Tibial nerve (tissue), 4 donors: ENCODE measurements around the gene CACHD1. TPM values are rescaled to one million over a fixed set of nuclear protein-coding genes. Genes with fewer than 3 reads are reported as not detected.

Experiments used
- DNase-seq, 2 donors: peaks; one replicate each; pipeline ENCODE4 v3.0.0-alpha.2; 2019; ENCODE audit warnings: low spot score in 2 of 2
- H3K27ac ChIP-seq, 4 donors: fragments of 200-600 bp; sonication (generic) in 3 of 4; one replicate each; pipeline ENCODE4 v1.5.1; 2017 to 2019; ENCODE audit warnings: mild to moderate bottlenecking in 1 of 4
- H3K27me3 ChIP-seq, 2 donors: fragments of 200-600 bp; sonication (generic) in 1 of 2; one replicate each; pipeline versions ENCODE4 v1.5.1 to v1.6.0; 2017 to 2019
- H3K36me3 ChIP-seq, 3 donors: fragments of 200-600 bp; sonication (generic); one replicate each; pipeline ENCODE4 v1.5.1; 2018 to 2019
- H3K4me1 ChIP-seq, 4 donors: fragments of 200-600 bp; sonication (generic) in 3 of 4; one replicate each; pipeline ENCODE4 v1.5.1; 2017 to 2019
- H3K4me3 ChIP-seq, 4 donors: fragments of 200-600 bp; sonication (generic) in 3 of 4; one replicate each; pipeline ENCODE4 v1.5.1; 2017 to 2019; ENCODE audit warnings: mild to moderate bottlenecking in 1 of 4, moderate library complexity in 1 of 4
- H3K9me3 ChIP-seq, 4 donors: fragments of 200-600 bp; sonication (generic) in 3 of 4; one replicate each; pipeline ENCODE4 v1.5.1; 2017 to 2019
- CTCF ChIP-seq, 5 experiments: fragments of 200-600 bp in 3 of 5; fragments of 450-650 bp in 2 of 5; sonication (generic) in 3 of 5; IDR thresholded peaks; one replicate each; pipeline ENCODE4 v1.5.1; 2016 to 2019; ENCODE audit warnings: antibody characterized with exemption in 5 of 5, mild to moderate bottlenecking in 3 of 5, moderate library complexity in 2 of 5
- EP300 ChIP-seq, 2 donors: sonication (generic); formaldehyde crosslinking; IDR thresholded peaks; one replicate each; pipeline ENCODE4 v1.6.1; 2017; ENCODE audit warnings: antibody characterized with exemption in 2 of 2, mild to moderate bottlenecking in 1 of 2
- POLR2A ChIP-seq, 2 donors: fragments of 450-650 bp; IDR thresholded peaks; one replicate each; pipeline ENCODE4 v1.6.1; 2017; ENCODE audit warnings: antibody characterized with exemption in 2 of 2, mild to moderate bottlenecking in 2 of 2, moderate library complexity in 2 of 2
- WGBS, 2 donors: methylation state at CpG; one replicate each; pipeline ENCODE4 v1.1.5; 2018; 5-methylcytosine and 5-hydroxymethylcytosine counted together
- total RNA-seq, 4 donors: library from RNA; depleted of rRNA; stranded (reverse); fragments of >200 nt; gene quantifications; one replicate each; pipeline ENCODE4 v1.1.0, GENCODE V29; 2016

Gene CACHD1
- total RNA-seq, 4 donors from 2014 or later = 7.4 to 15.9 (median 10.0) TPM

GRCh38 chr1:64680599-64680998 lies 210.7 kb downstream of the CACHD1 start:
- TF ChIP-seq EP300 (IDR thresholded peaks at IDR 0.05) = no peak
- TF ChIP-seq POLR2A (IDR thresholded peaks at IDR 0.05) = no peak
- TF ChIP-seq CTCF (IDR thresholded peaks at IDR 0.05) = no peak
- Histone ChIP-seq H3K36me3 (peaks cover 0 to 11% (median 0%) of the 10 kb centered on the region in 3 donors), H3K4me3 (no peak overlapping the region), H3K27me3 (no peaks in the 10 kb centered on the region), H3K27ac (no peak overlapping the region), H3K9me3 (no peaks in the 10 kb centered on the region), H3K4me1 (peaks cover 0 to under 1% (median 0%) of the 10 kb centered on the region in 4 donors)
- DNase-seq = no peak
- WGBS, 2 donors = 86 to 98% methylated on average over 2 of the region's 2 CpGs

GRCh38 chr1:64681043-64681442 lies 211.1 kb downstream of the CACHD1 start:
- H3K9me3 ChIP-seq = no peaks in the 10 kb centered on the region
- H3K27me3 ChIP-seq = no peaks in the 10 kb centered on the region
- H3K36me3 ChIP-seq = peaks cover 0 to 11% (median 0%) of the 10 kb centered on the region in 3 donors
- H3K27ac ChIP-seq = no peak overlapping the region
- DNase-seq = no peak
- TF ChIP-seq POLR2A (IDR thresholded peaks at IDR 0.05) (no peak), EP300 (IDR thresholded peaks at IDR 0.05) (no peak), CTCF (IDR thresholded peaks at IDR 0.05) (no peak)
- no peaks in the 10 kb centered on the region for H3K4me1 ChIP-seq
- H3K4me3 ChIP-seq = no peak overlapping the region
- WGBS, 2 donors = 84 to 90% methylated on average over 5 of the region's 5 CpGs

DNA sequence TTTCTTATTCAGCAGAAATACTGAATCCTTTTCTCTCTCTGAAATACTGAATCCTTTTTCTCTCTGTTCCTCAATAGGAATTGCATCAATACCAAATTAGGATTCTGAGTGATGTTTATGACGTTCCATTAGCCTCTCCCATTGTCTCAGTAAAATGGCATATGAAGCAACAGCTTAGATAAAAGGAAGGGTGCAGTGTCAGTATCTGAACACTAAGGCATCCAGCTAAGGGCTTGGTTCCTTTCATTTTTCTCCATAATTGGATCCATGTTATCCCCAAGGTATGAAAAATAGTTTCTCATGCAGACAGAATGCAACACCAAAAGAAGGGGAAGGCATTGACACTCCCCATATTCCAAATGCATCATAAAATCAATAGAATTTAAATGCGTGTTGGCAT lies 213.5 kb downstream of the CACHD1 start:
- Histone ChIP-seq H3K4me3 (no peak overlapping the region), H3K27me3 (no peaks in the 10 kb centered on the region), H3K36me3 (peaks cover 0 to 11% (median 0%) of the 10 kb centered on the region in 3 donors), H3K9me3 (no peaks in the 10 kb centered on the region), H3K27ac (no peak overlapping the region), H3K4me1 (peaks cover 0 to 8% (median 0%) of the 10 kb centered on the region in 4 donors)
- TF ChIP-seq CTCF (IDR thresholded peaks at IDR 0.05) (no peak), POLR2A (IDR thresholded peaks at IDR 0.05) (no peak), EP300 (IDR thresholded peaks at IDR 0.05) (no peak)
- 69 to 70% methylated on average over 2 of the region's 2 CpGs for WGBS, 2 donors
- DNase-seq = no peak

DNA sequence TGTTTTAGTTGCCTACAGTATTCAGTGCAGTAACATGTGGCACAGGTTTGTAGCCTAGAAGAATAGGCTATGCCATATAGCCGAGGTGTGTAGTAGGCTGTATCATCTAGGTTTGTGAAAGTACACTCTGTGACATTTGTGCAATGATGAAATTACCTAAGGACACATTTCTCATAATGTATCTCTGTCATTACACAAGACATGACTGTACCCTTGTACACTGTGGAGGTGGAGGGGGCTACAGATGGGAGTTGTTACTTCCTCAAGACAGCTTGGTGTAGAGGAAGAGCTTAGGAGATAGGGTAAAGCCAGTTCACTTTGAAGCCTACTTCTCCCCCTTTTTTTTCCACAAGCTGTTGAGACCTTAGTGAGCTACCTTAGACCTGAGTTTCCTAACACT lies 215.3 kb downstream of the CACHD1 start:
- 91 to 94% methylated on average over 1 of the region's 1 CpG for WGBS, 2 donors
- no peak for DNase-seq
- TF ChIP-seq POLR2A (IDR thresholded peaks at IDR 0.05) (no peak), EP300 (IDR thresholded peaks at IDR 0.05) (no peak), CTCF (IDR thresholded peaks at IDR 0.05) (no peak)
- peaks cover 0 to 8% (median 0%) of the 10 kb centered on the region in 4 donors for H3K4me1 ChIP-seq
- no peaks in the 10 kb centered on the region for H3K27me3 ChIP-seq
- H3K36me3 ChIP-seq = peaks cover 0 to under 1% (median 0%) of the 10 kb centered on the region in 3 donors
- no peaks in the 10 kb centered on the region for H3K9me3 ChIP-seq
- no peak overlapping the region for H3K4me3 ChIP-seq
- no peak overlapping the region for H3K27ac ChIP-seq

DNA sequence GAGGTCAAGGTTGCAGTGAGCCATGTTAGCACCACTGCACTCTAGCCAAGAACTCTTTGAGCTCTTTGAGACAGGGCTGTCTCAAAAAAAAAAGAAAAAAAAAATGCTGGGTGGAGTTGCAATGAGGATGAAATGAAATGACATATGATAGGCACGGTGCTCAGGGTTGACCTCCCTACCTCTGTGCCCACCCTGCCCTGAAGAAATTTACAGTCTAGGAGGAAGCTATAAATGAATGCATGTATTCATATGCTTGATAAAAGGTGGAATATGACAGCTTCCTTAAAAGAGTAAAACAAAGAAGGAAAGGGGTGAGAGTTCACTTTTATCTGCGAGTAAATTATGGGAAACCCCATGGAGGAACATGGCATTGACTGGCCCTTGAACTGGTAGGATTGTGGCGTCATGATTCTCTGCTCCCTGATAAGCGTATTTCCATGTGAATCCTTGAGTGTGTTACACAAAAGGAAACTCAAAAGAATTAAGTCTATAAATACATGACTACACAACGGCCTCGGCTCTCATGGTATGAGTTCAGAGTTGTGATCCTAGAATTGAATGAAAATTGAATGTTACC lies 215.9 kb downstream of the CACHD1 start:
- H3K4me3 ChIP-seq = no peak overlapping the region
- WGBS, 2 donors = 85 to 87% methylated on average over 6 of the region's 6 CpGs
- H3K9me3 ChIP-seq = no peaks in the 10 kb centered on the region
- no peak for DNase-seq
- H3K27me3 ChIP-seq = no peaks in the 10 kb centered on the region
- H3K27ac ChIP-seq = no peak overlapping the region
- no peaks in the 10 kb centered on the region for H3K36me3 ChIP-seq
- peaks cover 0 to 8% (median 0%) of the 10 kb centered on the region in 4 donors for H3K4me1 ChIP-seq
- no peak for TF ChIP-seq CTCF (IDR thresholded peaks at IDR 0.05)
- no peak for TF ChIP-seq POLR2A (IDR thresholded peaks at IDR 0.05)
- TF ChIP-seq EP300 (IDR thresholded peaks at IDR 0.05) = no peak
